Central memory CD8-positive, alpha-beta T cell (primary cell): ENCODE measurements around the gene SBNO2.

Experiments
- ATAC-seq: fragments of 150-1000 bp; cut with Tn5 transposase; replicated peaks from 2 replicates; pipeline ENCODE4 v1.10.0; 2022; ENCODE audit warnings: mild to moderate bottlenecking, moderate FRiP score, moderate number of reproducible peaks; ENCODE audit not compliant: poor library complexity, severe bottlenecking; ENCODE audit errors: extremely low read depth
- DNase-seq, 2 donors: peaks; one replicate each; pipeline ENCODE4 v3.0.0; 2021; ENCODE audit warnings: low spot score in 2 of 2
- H3K27ac Mint-ChIP-seq: one replicate; pipeline ENCODE4 v1.8.0; 2022; ENCODE audit warnings: low read depth, mild to moderate bottlenecking, moderate library complexity, mixed read lengths
- H3K27me3 Mint-ChIP-seq: one replicate; pipeline ENCODE4 v1.8.0; 2022; ENCODE audit warnings: mixed read lengths
- H3K36me3 Mint-ChIP-seq: one replicate; pipeline ENCODE4 v1.8.0; 2022; ENCODE audit warnings: mild to moderate bottlenecking, moderate library complexity, mixed read lengths; ENCODE audit not compliant: insufficient read depth
- H3K4me1 Mint-ChIP-seq: one replicate; pipeline ENCODE4 v1.8.0; 2022; ENCODE audit warnings: mixed read lengths
- H3K4me3 Mint-ChIP-seq: one replicate; pipeline ENCODE4 v1.8.0; 2022; ENCODE audit warnings: mild to moderate bottlenecking, moderate library complexity, mixed read lengths
- H3K9me3 Mint-ChIP-seq: one replicate; pipeline ENCODE4 v1.8.0; 2022; ENCODE audit warnings: mixed read lengths

Gene SBNO2

DNA sequence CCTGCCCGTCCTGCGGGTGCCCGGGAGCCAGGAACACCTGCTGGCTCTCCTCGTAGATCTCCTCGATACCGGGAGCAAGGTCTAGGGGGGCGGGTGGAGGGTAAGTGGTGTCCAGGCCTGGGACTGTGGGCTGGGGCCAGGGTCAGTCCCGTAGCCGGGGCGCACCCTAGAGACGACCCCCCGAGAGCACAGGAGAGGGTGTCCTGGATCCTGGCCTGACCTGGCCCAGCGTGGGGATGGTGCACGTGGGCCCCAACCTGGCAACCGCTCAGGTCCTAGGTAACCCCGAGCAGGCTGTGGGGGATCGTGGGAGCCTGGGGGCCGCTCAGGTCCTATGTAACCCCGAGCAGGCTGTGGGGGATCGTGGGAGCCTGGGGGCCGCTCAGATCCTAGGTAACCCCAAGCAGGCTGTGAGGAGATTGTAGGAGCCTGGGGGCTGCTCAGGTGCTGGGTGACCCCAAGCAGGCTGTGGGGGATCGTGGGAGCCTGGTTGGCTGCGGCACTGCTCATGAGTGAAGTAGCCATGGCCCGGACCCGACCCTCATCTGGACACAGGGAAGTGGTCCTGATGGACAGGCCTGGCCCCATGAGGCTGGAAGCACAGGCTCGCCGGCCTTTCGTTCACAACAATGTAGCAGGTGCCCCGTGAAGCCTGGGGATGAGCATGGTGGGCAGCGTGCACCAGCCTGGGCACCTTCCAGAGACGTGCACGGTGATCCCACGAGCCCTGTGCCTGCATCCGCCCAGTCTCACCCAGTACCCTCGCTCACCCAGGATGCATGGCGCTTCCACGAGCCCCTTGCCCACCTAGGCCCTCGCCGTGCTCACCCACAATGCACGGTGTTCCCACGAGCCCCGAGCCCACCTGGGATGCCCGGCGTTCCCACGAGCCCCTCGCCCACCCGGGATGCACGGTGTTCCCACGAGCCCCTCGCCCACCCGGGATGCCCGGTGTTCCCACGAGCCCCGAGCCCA lies 64.1 kb downstream of the SBNO2 start:
- ATAC-seq (no peak), DNase-seq (no peak)
- Mint-ChIP-seq H3K9me3 (no peaks in the 10 kb centered on the region), H3K4me3 (no peak overlapping the region), H3K36me3 (peaks cover 23% of the 10 kb centered on the region), H3K27ac (peak overlapping the region; percentile 19), H3K27me3 (no peaks in the 10 kb centered on the region), H3K4me1 (no peaks in the 10 kb centered on the region)

DNA sequence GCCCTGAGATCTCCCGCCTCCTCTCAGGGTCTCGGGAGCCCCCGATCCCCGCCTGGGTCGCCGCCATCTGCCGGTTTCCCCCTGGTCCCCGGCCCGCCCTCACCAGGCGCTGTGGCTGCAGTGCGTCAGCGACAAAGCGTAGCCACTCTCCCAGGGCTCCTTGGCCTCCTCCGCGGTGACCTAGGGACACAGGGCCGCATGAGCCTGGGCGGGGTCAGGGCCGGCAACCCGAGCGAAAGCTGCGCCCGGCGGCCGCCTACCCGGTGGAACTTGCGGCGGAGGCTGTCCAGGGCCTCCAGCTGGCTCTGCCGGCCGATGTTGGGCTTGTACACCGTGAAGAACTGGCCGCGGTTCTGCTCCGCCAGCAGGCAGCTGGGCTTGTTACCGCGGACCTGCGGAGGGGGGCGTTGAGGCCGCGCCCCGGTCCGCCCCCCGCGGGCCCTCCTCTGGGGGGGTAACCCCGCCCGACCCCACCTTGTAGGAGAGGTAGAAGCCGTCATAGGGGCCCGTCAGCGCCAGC lies 65.0 kb downstream of the SBNO2 start:
- Mint-ChIP-seq H3K36me3 (peaks cover 22% of the 10 kb centered on the region), H3K4me3 (no peak overlapping the region), H3K27ac (no peak overlapping the region), H3K9me3 (no peaks in the 10 kb centered on the region), H3K27me3 (no peaks in the 10 kb centered on the region), H3K4me1 (no peaks in the 10 kb centered on the region)
- no peak for ATAC-seq
- no peak for DNase-seq

DNA sequence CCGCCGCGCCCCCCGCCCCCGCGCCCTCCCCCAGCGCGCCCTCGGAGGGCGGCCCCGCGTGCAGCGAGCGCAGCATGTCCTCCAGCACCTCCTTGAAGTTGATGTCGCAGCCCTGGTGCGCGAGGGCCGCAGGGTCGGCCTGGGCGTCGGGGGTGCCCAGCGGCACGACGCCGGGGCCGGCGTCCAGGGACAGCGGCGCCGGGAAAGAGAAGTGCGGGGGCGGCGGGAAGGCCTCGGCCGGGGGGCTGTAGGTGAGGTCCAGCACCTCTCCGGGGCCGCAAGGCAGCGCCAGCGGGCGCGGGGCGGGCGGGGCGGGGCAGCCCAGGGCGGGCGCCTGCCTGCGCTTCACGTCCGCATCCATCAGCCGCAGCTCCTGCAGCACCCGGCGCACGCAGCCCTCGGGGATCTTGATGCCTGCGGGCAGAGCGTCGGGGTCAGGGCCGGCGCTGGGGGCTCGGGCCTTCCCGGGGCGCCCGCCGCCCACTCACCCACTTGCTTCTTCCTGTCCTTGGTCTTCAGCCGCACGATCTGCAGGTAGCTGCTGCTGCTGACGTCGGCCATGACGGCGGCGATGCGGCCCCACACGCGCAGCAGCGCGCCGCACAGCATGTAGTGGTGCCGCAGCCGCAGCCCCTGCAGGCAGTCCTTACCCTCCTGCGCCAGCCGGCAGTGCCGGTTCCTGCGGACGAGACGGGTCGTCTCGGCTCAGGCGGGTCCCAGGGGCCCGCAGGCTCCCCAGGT lies 65.6 kb downstream of the SBNO2 start:
- Mint-ChIP-seq H3K9me3 (no peaks in the 10 kb centered on the region), H3K27me3 (no peaks in the 10 kb centered on the region), H3K36me3 (peaks cover 26% of the 10 kb centered on the region), H3K4me1 (peaks cover under 1% of the 10 kb centered on the region), H3K4me3 (no peak overlapping the region), H3K27ac (no peak overlapping the region)
- DNase-seq (no peak), ATAC-seq (no peak)

DNA sequence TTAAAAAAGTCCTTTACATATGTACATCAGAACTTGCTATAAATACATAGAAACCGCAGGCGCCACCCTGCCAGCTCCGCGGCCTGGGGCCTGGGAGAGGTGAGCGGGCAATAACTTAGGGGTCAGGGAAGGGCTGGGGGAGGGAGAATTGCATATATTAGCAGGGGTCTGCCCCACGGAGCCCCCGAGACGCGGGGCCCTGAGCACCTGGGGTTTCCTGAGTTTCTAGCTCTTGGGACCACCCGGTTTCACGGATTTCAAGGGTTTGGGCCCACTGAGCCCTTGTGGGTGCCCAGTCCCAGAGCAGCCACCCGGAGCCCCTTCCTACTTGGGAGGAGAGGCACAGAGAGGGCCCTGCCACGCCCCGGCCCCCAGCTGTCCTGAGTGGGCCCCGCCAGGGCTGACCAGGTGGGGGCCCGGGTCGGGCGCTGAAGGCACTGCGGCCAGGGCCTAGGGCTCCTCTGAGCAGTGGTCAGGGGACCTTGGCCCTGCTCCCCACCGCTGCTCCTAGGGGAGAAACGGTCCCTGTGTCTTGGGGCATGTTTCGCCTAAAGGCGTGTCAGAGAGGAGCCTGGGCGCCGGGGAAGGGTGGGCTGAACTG lies 66.3 kb downstream of the SBNO2 start:
- no peaks in the 10 kb centered on the region for H3K27me3 Mint-ChIP-seq
- H3K4me3 Mint-ChIP-seq, result no peak overlapping the region
- H3K27ac Mint-ChIP-seq, result no peak overlapping the region
- peaks cover 29% of the 10 kb centered on the region for H3K36me3 Mint-ChIP-seq
- DNase-seq (no peak), ATAC-seq (no peak)
- H3K4me1 Mint-ChIP-seq, result peaks cover 8% of the 10 kb centered on the region
- no peaks in the 10 kb centered on the region for H3K9me3 Mint-ChIP-seq

DNA sequence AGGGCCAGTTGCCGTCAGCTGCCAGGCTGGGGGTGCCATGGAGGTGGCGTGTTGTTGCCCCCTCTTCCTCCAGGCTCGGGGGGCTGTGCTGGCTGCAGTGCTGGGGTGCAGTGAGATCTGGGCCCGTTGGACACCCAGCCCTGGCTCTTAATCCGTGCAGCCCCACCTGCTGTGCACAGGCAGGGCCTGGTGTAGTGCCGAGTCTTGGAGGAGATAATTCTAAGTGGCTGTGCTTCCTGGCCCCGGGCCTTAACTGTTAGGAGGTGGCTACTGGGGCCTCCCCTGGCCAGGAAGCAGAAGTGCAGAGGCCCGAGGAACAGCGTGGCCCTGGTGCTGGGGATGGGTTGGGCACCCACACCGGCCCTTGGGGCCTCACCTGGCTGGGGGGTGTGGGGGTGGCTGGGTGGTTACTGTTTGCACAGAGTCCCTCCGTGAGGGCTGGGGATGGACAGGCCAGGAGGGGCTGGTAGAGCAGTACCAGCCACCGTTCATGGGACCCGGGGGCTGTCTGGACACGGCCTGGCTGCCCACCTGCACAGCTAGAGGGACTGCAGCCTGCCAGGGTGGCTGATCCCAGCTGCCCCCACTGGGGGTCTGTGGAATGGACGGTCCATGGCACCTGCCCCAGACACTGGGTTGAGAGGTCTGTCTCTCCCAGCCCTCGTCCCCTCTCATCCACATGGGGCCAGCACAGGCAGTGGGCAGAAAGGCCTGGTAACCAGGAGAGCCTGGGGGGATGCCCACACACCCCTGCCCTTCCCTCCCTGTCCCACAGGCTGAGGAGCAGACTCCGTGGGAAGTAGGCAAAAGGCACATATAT lies 67.0 kb downstream of the SBNO2 start:
- peak overlapping the region; percentile 34 for H3K4me3 Mint-ChIP-seq
- no peak for DNase-seq

DNA sequence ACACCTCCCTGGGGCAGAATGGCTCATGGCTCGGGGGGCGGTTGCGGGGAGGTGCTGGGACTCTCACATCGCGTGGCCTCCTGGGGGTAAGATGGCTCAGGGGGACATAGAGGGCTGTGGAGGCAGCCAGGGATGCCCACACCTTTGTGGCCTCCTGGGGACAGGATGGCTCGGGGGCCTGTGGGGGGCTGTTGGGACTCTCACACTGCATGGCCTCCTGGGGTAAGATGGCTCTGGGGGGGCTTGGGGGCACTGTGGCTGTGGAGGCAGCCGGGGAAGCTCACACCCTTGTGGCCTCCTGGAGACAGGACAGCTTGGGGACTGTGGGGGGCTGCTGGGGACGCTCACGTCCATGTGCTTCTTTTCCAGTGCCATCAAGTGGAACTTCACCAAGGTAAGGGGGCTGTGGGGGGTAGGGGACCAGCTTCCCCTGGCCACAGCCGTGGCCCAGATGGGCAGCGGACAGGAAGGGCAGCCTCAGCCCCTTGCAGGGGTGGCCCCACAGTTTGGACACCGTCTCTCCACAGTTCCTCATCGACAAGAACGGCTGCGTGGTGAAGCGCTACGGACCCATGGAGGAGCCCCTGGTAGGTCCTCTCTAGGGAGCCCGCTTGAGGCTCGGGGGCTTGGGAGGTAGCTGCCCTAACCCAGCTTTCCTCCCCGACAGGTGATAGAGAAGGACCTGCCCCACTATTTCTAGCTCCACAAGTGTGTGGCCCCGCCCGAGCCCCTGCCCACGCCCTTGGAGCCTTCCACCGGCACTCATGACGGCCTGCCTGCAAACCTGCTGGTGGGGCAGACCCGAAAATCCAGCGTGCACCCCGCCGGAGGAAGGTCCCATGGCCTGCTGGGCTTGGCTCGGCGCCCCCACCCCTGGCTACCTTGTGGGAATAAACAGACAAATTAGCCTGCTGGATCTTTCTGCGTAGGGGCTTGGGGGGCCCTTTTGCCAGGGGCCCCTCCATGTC lies 67.9 kb downstream of the SBNO2 start:
- no peaks in the 10 kb centered on the region for H3K27me3 Mint-ChIP-seq
- no peak for ATAC-seq

More for the DNA sequence above, 67.0 kb downstream of the SBNO2 start:
- Mint-ChIP-seq H3K27me3 (no peaks in the 10 kb centered on the region), H3K27ac (no peak overlapping the region), H3K36me3 (peaks cover 31% of the 10 kb centered on the region), H3K4me1 (peaks cover 11% of the 10 kb centered on the region), H3K9me3 (no peaks in the 10 kb centered on the region)
- ATAC-seq, result no peak

DNA sequence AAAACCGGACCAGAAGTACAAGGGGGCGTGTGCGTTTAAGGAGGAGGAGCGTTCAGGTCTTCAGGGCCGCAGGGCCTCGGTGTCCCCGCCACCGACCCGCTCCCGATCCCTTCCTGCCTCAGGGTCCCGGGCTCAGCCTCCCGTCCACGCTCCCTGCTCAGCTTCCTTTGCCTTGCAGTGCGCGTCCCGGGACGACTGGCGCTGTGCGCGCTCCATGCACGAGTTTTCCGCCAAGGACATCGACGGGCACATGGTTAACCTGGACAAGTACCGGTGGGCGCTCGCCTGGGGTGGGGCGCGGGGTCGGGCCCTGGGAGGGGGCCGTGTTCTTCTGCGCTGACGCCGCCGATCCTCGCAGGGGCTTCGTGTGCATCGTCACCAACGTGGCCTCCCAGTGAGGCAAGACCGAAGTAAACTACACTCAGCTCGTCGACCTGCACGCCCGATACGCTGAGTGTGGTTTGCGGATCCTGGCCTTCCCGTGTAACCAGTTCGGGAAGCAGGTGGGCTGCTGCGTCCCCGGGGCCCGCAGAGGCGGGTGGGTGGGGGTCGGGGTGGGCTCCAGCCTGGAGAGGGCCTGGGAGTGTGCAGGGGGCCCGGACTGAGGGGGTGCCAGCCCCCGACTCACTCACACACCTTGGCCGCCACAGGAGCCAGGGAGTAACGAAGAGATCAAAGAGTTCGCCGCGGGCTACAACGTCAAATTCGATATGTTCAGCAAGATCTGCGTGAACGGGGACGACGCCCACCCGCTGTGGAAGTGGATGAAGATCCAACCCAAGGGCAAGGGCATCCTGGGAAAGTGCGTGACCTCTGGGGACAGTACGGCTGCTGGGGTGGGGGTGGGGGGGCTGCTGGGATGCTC lies 68.8 kb downstream of the SBNO2 start:
- DNase-seq (no peak), ATAC-seq (no peak)
- H3K4me1 Mint-ChIP-seq, result peaks cover 11% of the 10 kb centered on the region
- no peaks in the 10 kb centered on the region for H3K9me3 Mint-ChIP-seq
- peak overlapping the region; percentile 66 for H3K4me3 Mint-ChIP-seq
- H3K27ac Mint-ChIP-seq, result peak overlapping the region; percentile 65
- peaks cover 29% of the 10 kb centered on the region for H3K36me3 Mint-ChIP-seq
- H3K27me3 Mint-ChIP-seq, result no peaks in the 10 kb centered on the region

More for the DNA sequence above, 67.9 kb downstream of the SBNO2 start:
- Mint-ChIP-seq H3K4me1 (peaks cover 11% of the 10 kb centered on the region), H3K4me3 (peak overlapping the region; percentile 58), H3K36me3 (peaks cover 31% of the 10 kb centered on the region), H3K9me3 (no peaks in the 10 kb centered on the region), H3K27ac (peak overlapping the region; percentile 65)
- no peak for DNase-seq

DNA sequence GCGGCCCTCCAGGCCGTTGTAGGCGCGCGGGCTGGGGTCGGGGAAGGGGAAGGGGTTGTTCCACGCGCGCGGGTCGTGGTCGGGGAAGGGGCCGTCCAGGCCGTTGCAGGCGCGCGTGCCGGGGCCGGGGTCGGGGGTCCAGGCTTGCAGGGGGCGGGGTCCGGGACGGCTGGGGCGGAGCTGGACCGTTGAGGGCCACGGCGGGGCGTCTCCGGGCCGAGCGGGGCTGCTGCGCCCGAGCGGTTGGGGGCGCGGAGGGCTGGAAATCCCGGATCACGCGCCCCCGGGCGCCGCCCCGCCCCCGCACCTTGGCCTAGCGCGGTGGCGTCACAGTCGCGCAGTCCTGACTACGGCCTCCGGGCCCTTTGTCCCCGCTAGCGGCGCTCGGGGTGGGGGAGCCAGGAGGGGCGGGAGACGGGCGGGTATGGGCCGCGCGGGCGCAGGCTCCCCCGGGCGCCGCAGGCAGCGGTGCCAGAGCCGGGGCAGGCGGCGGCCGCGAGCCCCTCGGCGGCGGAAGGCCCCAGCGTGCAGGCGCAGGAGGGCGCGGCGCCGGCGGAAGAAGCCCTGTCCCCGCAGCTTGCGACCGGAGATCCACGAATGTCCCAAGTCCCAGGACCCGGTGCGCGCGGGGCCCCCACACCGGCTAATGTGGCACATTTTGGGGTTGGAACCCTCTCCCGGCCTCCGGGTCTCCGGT lies 69.6 kb downstream of the SBNO2 start:
- Mint-ChIP-seq H3K27me3 (no peaks in the 10 kb centered on the region), H3K4me1 (peaks cover 17% of the 10 kb centered on the region), H3K4me3 (peak overlapping the region; percentile 66), H3K9me3 (no peaks in the 10 kb centered on the region), H3K27ac (peak overlapping the region; percentile 65), H3K36me3 (peaks cover 31% of the 10 kb centered on the region)
- ATAC-seq (peak; percentile 48), DNase-seq (peak; percentile 50 to 59)

DNA sequence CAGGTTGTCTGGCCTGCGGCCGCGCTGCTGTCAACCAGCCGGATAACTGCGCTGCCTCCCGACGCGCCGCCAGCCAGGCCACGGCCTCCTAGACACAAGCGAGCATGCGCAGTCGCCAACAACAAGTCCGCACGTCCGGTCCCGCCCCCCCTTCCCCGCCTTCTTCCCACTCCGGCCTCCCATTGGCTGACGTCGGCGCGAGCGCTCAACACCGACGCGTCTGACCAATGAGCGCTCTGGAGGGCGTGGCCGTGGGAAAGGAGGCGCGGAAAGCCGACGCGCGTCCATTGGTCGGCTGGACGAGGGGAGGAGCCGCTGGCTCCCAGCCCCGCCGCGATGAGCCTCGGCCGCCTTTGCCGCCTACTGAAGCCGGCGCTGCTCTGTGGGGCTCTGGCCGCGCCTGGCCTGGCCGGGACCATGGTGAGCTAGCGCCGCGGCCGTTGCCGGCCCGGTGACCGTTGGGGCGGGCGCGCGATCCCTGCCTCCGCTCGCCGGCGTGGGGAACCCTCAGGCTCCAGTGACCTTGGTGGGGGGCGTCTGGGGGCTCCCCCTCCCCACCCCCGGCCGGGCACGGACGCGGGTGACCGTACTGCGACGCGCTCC lies 70.3 kb downstream of the SBNO2 start, which contains the start of gene GPX4:
GPX4 (plus strand) TSS at position 287 of the 603 bp plus-strand sequence; CDS start at position 337, 50 bp downstream.
- ATAC-seq (peak; percentile 89), DNase-seq (peak; percentile 91 to 96)
- Mint-ChIP-seq H3K36me3 (peaks cover 31% of the 10 kb centered on the region), H3K4me1 (peaks cover 18% of the 10 kb centered on the region), H3K27ac (peak within 1 kb of the TSS; percentile 84), H3K4me3 (peak within 1 kb of the TSS; percentile 66), H3K9me3 (no peaks in the 10 kb centered on the region), H3K27me3 (no peaks in the 10 kb centered on the region)
